Measurements from ENCODE around the gene EML3. TPM values are rescaled to one million over a fixed set of nuclear protein-coding genes. Genes with fewer than 3 reads are reported as not detected.

EML3 gene
- polyA plus RNA-seq, 1 donor (not counting 4 experiments of a cell fraction or from before 2014, with no cell fraction given): 13.6 TPM

DNA sequence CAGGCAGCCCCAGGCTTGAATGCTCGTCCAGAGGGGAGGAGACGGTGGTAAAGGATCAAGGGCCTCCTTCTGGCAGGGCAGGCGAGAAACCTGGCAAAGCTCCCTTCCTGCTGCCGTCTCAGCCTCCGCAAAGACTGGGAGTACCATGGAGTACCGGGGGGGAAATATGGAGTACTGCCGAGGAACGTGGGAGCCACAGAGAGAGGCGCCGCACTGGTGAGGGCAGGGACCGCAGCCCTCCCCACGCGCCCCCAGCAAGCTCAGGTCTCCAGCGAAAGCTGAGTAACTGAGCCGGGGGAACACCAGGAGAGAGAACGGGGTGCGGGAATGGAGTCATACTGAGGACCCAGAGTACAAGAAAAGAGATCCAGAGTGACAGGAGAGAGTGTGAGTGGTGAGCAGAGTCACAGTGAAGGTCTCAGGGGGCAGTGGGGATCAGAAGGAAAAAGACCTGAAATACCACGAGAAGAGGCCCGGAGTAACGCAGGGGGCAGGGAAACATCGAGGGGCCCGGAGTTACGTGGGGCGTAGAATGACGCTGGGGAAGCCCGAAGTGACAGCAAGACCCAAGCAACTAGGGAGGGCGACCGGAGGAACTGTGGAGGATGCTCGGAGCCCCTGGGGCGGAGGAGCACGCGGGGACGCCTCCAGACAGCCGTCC, 740 bp downstream of the EML3 start:
- no peaks in the 10 kb centered on the region for H3K79me2 ChIP-seq (ENCODE audit: control insufficient read depth, insufficient read depth, low read length)
- TF ChIP-seq EZH2 (IDR thresholded peaks at IDR 0.05; ENCODE audit: low read length): no peak
- TF ChIP-seq, protein P1, sequence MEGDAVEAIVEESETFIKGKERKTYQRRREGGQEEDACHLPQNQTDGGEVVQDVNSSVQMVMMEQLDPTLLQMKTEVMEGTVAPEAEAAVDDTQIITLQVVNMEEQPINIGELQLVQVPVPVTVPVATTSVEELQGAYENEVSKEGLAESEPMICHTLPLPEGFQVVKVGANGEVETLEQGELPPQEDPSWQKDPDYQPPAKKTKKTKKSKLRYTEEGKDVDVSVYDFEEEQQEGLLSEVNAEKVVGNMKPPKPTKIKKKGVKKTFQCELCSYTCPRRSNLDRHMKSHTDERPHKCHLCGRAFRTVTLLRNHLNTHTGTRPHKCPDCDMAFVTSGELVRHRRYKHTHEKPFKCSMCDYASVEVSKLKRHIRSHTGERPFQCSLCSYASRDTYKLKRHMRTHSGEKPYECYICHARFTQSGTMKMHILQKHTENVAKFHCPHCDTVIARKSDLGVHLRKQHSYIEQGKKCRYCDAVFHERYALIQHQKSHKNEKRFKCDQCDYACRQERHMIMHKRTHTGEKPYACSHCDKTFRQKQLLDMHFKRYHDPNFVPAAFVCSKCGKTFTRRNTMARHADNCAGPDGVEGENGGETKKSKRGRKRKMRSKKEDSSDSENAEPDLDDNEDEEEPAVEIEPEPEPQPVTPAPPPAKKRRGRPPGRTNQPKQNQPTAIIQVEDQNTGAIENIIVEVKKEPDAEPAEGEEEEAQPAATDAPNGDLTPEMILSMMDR (optimal IDR thresholded peaks at IDR 0.05 in 1 of 3, IDR thresholded peaks at IDR 0.05 in 1 of 3, conservative IDR thresholded peaks at IDR 0.05 in 1 of 3; ENCODE audit: extremely low read depth in 1 of 3, insufficient read depth in 2 of 3, low read length in 3 of 3): no peak
- peaks cover 12 to 20% of the 10 kb centered on the region in 2 experiments for H3K36me3 ChIP-seq (ENCODE audit: control insufficient read depth in 2 of 2, extremely low read depth in 1 of 2, insufficient read depth in 2 of 2, low read length in 2 of 2)
- H3K9me1 ChIP-seq (ENCODE audit: control insufficient read depth, extremely low read depth, insufficient read depth, low read length): no peaks in the 10 kb centered on the region
- H3K27me3 ChIP-seq (ENCODE audit: control insufficient read depth, extremely low read depth, insufficient read depth, low read length): no peaks in the 10 kb centered on the region
- no peaks in the 10 kb centered on the region for H4K20me1 ChIP-seq (ENCODE audit: control insufficient read depth, extremely low read depth, insufficient read depth, low read length)
- H3K4me3 ChIP-seq (ENCODE audit: control insufficient read depth in 2 of 3, extremely low read depth in 1 of 3, insufficient read depth in 2 of 3, low read depth in 1 of 3, low read length in 3 of 3): peak overlapping the region; percentile 60 to 85 (median 75)
- H3K27ac ChIP-seq (ENCODE audit: control insufficient read depth, insufficient read depth, low read length): peak overlapping the region; percentile 48
- H3K9me3 ChIP-seq (ENCODE audit: control insufficient read depth, low read depth, low read length): no peaks in the 10 kb centered on the region
- H3K9ac ChIP-seq (ENCODE audit: control insufficient read depth, extremely low read depth, insufficient read depth, low read length): peak overlapping the region; percentile 78
- dilution Hi-C loops (cut with MboI; ENCODE audit: extremely low pct_ligation_motif_present, low sequenced_read_pairs): no loop called here
- DNase-seq (ENCODE audit: low read depth, low spot score) (no peak), FAIRE-seq (no peak)
- peak overlapping the region; percentile 78 for H3K4me2 ChIP-seq (ENCODE audit: control insufficient read depth, extremely low read depth, insufficient read depth, low read depth, low read length)
- H3K4me1 ChIP-seq (ENCODE audit: control insufficient read depth, extremely low read depth, insufficient read depth, low read length): peaks cover 20% of the 10 kb centered on the region
- peak overlapping the region; percentile 87 for H2AFZ ChIP-seq (ENCODE audit: control insufficient read depth, low read length)

DNA sequence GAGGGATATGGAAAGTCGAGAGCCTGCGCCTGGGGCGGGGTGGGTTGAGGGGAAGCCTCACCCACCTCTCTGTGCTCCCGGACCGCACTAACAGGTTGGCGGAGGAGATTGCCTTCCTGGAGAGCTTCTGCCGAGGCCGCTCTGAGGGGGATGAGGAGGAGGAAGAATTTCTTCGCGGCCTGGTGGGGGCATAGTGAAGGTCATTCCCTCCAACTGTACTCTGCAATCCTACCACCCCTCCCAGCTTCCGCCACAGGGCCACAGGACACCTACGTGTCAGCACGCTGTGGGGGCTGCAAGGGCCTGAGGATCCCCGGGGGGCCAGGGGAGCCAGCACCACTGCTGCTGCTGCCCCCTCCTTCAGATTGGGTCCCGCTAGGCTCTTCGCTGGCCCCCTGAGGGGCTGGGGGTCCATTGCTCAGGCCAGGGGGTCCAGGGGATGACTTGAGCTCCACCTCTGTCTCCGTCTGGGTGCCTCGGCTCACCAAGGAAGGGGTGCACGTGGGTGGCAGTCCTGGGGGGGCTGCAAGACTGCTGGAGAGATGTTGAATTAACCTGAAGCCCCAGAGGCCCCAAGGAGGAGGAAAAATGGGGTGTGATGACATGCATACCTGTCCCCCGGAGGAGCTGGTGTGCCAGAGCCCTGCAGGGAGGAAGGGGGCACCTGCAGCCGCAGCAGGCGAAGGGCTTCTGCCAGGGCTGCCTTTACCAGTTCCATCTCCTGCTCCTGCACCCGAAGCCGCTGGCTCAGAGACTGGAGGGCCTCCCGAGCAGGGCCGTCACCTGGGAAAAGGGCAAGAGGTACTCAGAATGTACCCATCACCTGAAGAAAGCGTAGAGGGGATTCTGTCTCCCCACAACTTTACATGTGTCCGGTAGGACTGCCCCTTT, 1.5 kb downstream of the EML3 start:
- H3K36me3 ChIP-seq (ENCODE audit: control insufficient read depth in 2 of 2, extremely low read depth in 1 of 2, insufficient read depth in 2 of 2, low read length in 2 of 2): peaks cover 10 to 14% of the 10 kb centered on the region in 2 experiments
- dilution Hi-C loops (cut with MboI; ENCODE audit: extremely low pct_ligation_motif_present, low sequenced_read_pairs): no loop called here
- H3K79me2 ChIP-seq (ENCODE audit: control insufficient read depth, insufficient read depth, low read length): no peaks in the 10 kb centered on the region
- peaks cover 20% of the 10 kb centered on the region for H3K4me1 ChIP-seq (ENCODE audit: control insufficient read depth, extremely low read depth, insufficient read depth, low read length)
- peak overlapping the region; percentile 48 for H3K27ac ChIP-seq (ENCODE audit: control insufficient read depth, insufficient read depth, low read length)
- H3K4me2 ChIP-seq (ENCODE audit: control insufficient read depth, extremely low read depth, insufficient read depth, low read depth, low read length): peak overlapping the region; percentile 78
- no peak for DNase-seq (ENCODE audit: low read depth, low spot score)
- no peaks in the 10 kb centered on the region for H3K9me1 ChIP-seq (ENCODE audit: control insufficient read depth, extremely low read depth, insufficient read depth, low read length)
- TF ChIP-seq, protein P1 (optimal IDR thresholded peaks at IDR 0.05 in 1 of 3, IDR thresholded peaks at IDR 0.05 in 1 of 3, conservative IDR thresholded peaks at IDR 0.05 in 1 of 3; ENCODE audit: extremely low read depth in 1 of 3, insufficient read depth in 2 of 3, low read length in 3 of 3): no peak
- TF ChIP-seq EZH2 (IDR thresholded peaks at IDR 0.05; ENCODE audit: low read length): no peak
- H3K4me3 ChIP-seq (ENCODE audit: control insufficient read depth in 2 of 3, extremely low read depth in 1 of 3, insufficient read depth in 2 of 3, low read depth in 1 of 3, low read length in 3 of 3): peak overlapping the region; percentile 60 to 85 (median 75)
- no peaks in the 10 kb centered on the region for H3K27me3 ChIP-seq (ENCODE audit: control insufficient read depth, extremely low read depth, insufficient read depth, low read length)
- H3K9me3 ChIP-seq (ENCODE audit: control insufficient read depth, low read depth, low read length): no peaks in the 10 kb centered on the region
- no peaks in the 10 kb centered on the region for H4K20me1 ChIP-seq (ENCODE audit: control insufficient read depth, extremely low read depth, insufficient read depth, low read length)
- H3K9ac ChIP-seq (ENCODE audit: control insufficient read depth, extremely low read depth, insufficient read depth, low read length): peak overlapping the region; percentile 78
- no peak for FAIRE-seq
- peak overlapping the region; percentile 87 for H2AFZ ChIP-seq (ENCODE audit: control insufficient read depth, low read length)

Measured in keratinocyte (primary cell).